IPS-20b (cell line): Measurements from ENCODE around the gene JKAMP.

Experiments
- H3K27ac ChIP-seq: one replicate; pipeline ENCODE4 v1.5.1; 2013; ENCODE audit warnings: low read length
- H3K27me3 ChIP-seq: 2 replicates; pipeline ENCODE4 v1.6.1; 2013; ENCODE audit warnings: mild to moderate bottlenecking, low read length, inconsistent platforms; ENCODE audit not compliant: insufficient read depth
- H3K36me3 ChIP-seq: 2 replicates; pipeline ENCODE4 v1.6.1; 2013; ENCODE audit warnings: low read depth, mild to moderate bottlenecking, inconsistent platforms, low read length, moderate library complexity; ENCODE audit not compliant: insufficient read depth
- H3K4me1 ChIP-seq: 2 replicates; pipeline ENCODE4 v1.6.1; 2013; ENCODE audit warnings: mild to moderate bottlenecking, control low read depth, inconsistent platforms, low read length, moderate library complexity; ENCODE audit not compliant: insufficient read depth
- H3K4me3 ChIP-seq: 2 replicates; pipeline ENCODE4 v1.5.1; 2013; ENCODE audit warnings: mild to moderate bottlenecking, low read length, inconsistent platforms
- H3K9ac ChIP-seq: 2 replicates; pipeline ENCODE4 v1.6.1; 2013; ENCODE audit warnings: low read depth, mild to moderate bottlenecking, inconsistent platforms, low read length, moderate library complexity
- H3K9me3 ChIP-seq: 2 replicates; pipeline ENCODE4 v1.6.1; 2013; ENCODE audit warnings: mild to moderate bottlenecking, low read depth, low read length, inconsistent platforms; ENCODE audit not compliant: insufficient read depth

Gene JKAMP

GRCh38 chr14:59482541-59483331 lies 1.6 kb upstream of the JKAMP start:
- Histone ChIP-seq H3K27ac (no peak overlapping the region), H3K27me3 (no peaks in the 10 kb centered on the region), H3K9me3 (no peaks in the 10 kb centered on the region), H3K36me3 (peaks cover 12% of the 10 kb centered on the region), H3K9ac (peak overlapping the region; percentile 96; the same call in 1 of the 2 replicates), H3K4me3 (peak overlapping the region; percentile 96), H3K4me1 (peaks cover 8% of the 10 kb centered on the region)

- H3K4me1 ChIP-seq: peaks cover 8% of the 10 kb centered on the region
- no peaks in the 10 kb centered on the region for H3K9me3 ChIP-seq
- no peaks in the 10 kb centered on the region for H3K27me3 ChIP-seq
- H3K27ac ChIP-seq: no peak overlapping the region
- peak overlapping the region; percentile 96 for H3K4me3 ChIP-seq
- peaks cover 16% of the 10 kb centered on the region for H3K36me3 ChIP-seq
- peak overlapping the region; percentile 96 for H3K9ac ChIP-seq
Measured at GRCh38 chr14:59483363-59483762, 954 bp upstream of the JKAMP start.

GRCh38 chr14:59484639-59485175 lies 390 bp downstream of the JKAMP start:
- Histone ChIP-seq H3K36me3 (peaks cover 25% of the 10 kb centered on the region), H3K27ac (peak overlapping the region; percentile 64), H3K9ac (peak overlapping the region; percentile 96), H3K27me3 (no peaks in the 10 kb centered on the region), H3K9me3 (no peaks in the 10 kb centered on the region), H3K4me3 (peak overlapping the region; percentile 96), H3K4me1 (peaks cover 8% of the 10 kb centered on the region)

GRCh38 chr14:59490756-59491155 lies 6.4 kb downstream of the JKAMP start:
- no peaks in the 10 kb centered on the region for H3K27me3 ChIP-seq
- no peaks in the 10 kb centered on the region for H3K9me3 ChIP-seq
- no peak overlapping the region for H3K4me3 ChIP-seq
- H3K4me1 ChIP-seq: no peaks in the 10 kb centered on the region
- peaks cover 82% of the 10 kb centered on the region for H3K36me3 ChIP-seq
- H3K27ac ChIP-seq: no peak overlapping the region
- no peak overlapping the region for H3K9ac ChIP-seq

- Histone ChIP-seq H3K27ac (no peak overlapping the region), H3K27me3 (no peaks in the 10 kb centered on the region), H3K4me3 (no peak overlapping the region), H3K9me3 (no peaks in the 10 kb centered on the region), H3K36me3 (peaks cover 92% of the 10 kb centered on the region), H3K9ac (no peak overlapping the region), H3K4me1 (no peaks in the 10 kb centered on the region)
Measured at GRCh38 chr14:59492384-59492783, 8.1 kb downstream of the JKAMP start.

- no peaks in the 10 kb centered on the region for H3K9me3 ChIP-seq
- no peak overlapping the region for H3K9ac ChIP-seq
- no peaks in the 10 kb centered on the region for H3K27me3 ChIP-seq
- no peaks in the 10 kb centered on the region for H3K4me1 ChIP-seq
- no peak overlapping the region for H3K27ac ChIP-seq
- peaks cover 79% of the 10 kb centered on the region for H3K36me3 ChIP-seq
- no peak overlapping the region for H3K4me3 ChIP-seq
Measured at GRCh38 chr14:59500732-59501131, 16.4 kb downstream of the JKAMP start.

- Histone ChIP-seq H3K27ac (no peak overlapping the region), H3K9ac (no peak overlapping the region), H3K36me3 (peaks cover 59% of the 10 kb centered on the region), H3K4me1 (no peaks in the 10 kb centered on the region; the same call in 1 of the 2 replicates), H3K9me3 (no peaks in the 10 kb centered on the region), H3K4me3 (no peak overlapping the region), H3K27me3 (no peaks in the 10 kb centered on the region)
Measured at GRCh38 chr14:59503256-59503655, 18.9 kb downstream of the JKAMP start.

GRCh38 chr14:59507063-59507751 lies 22.9 kb downstream of the JKAMP start:
- no peaks in the 10 kb centered on the region for H3K9me3 ChIP-seq
- H3K36me3 ChIP-seq: peaks cover 29% of the 10 kb centered on the region

GRCh38 chr14:59507752-59508103 lies 23.4 kb downstream of the JKAMP start:
- Histone ChIP-seq H3K9ac (no peak overlapping the region), H3K27ac (no peak overlapping the region), H3K4me1 (no peaks in the 10 kb centered on the region; the same call in 1 of the 2 replicates), H3K9me3 (0 out of 2 replicates have a peak, but pooled peaks cover under 1% of the 10 kb centered on the region), H3K27me3 (no peaks in the 10 kb centered on the region), H3K4me3 (no peak overlapping the region), H3K36me3 (peaks cover 26% of the 10 kb centered on the region)

More at GRCh38 chr14:59507063-59507751, 22.9 kb downstream of the JKAMP start:
- Histone ChIP-seq H3K4me1 (no peaks in the 10 kb centered on the region; the same call in 1 of the 2 replicates), H3K9ac (no peak overlapping the region), H3K4me3 (no peak overlapping the region), H3K27me3 (no peaks in the 10 kb centered on the region), H3K27ac (no peak overlapping the region)

GRCh38 chr14:59509101-59509500 lies 24.8 kb downstream of the JKAMP start:
- Histone ChIP-seq H3K27ac (no peak overlapping the region), H3K9me3 (peaks cover 4% of the 10 kb centered on the region; the same call in 1 of the 2 replicates), H3K4me3 (no peak overlapping the region), H3K9ac (no peak overlapping the region), H3K27me3 (no peaks in the 10 kb centered on the region), H3K4me1 (no peaks in the 10 kb centered on the region; the same call in 1 of the 2 replicates), H3K36me3 (peaks cover 12% of the 10 kb centered on the region)

- no peaks in the 10 kb centered on the region for H3K27me3 ChIP-seq
- H3K36me3 ChIP-seq: 0 out of 2 replicates have a peak, but pooled peaks cover 5% of the 10 kb centered on the region
- no peak overlapping the region for H3K27ac ChIP-seq
- H3K4me3 ChIP-seq: no peak overlapping the region
- H3K4me1 ChIP-seq: no peaks in the 10 kb centered on the region; the same call in 1 of the 2 replicates
- H3K9ac ChIP-seq: no peak overlapping the region
- peaks cover 4% of the 10 kb centered on the region; the same call in 1 of the 2 replicates for H3K9me3 ChIP-seq
Measured at GRCh38 chr14:59510001-59510400, 25.7 kb downstream of the JKAMP start.
